Endodermal cell (in vitro differentiated cells): ENCODE measurements around the gene FGD4. TPM values are rescaled to one million over a fixed set of nuclear protein-coding genes. Genes with fewer than 3 reads are reported as not detected.
A peak's percentile ranks its signal among the peaks of the same experiment; 100 is the strongest.

Experiments
- DNase-seq: peaks from one replicate; pipeline ENCODE4 v3.0.0-alpha.2; 2017
- H3K27ac ChIP-seq: 2 replicates; pipeline ENCODE4 v1.5.1; 2013; ENCODE audit warnings: mild to moderate bottlenecking, low read depth, low read length, moderate library complexity
- H3K27me3 ChIP-seq: 2 replicates; pipeline ENCODE4 v1.6.1; 2013; ENCODE audit warnings: mild to moderate bottlenecking, low read length, moderate library complexity; ENCODE audit not compliant: insufficient read depth, control insufficient read depth, poor library complexity, severe bottlenecking
- H3K36me3 ChIP-seq: 2 replicates; pipeline ENCODE4 v1.7.0; 2013; ENCODE audit warnings: mild to moderate bottlenecking, low read length, moderate library complexity; ENCODE audit not compliant: control insufficient read depth, insufficient read depth
- H3K4me1 ChIP-seq: one replicate; pipeline ENCODE4 v1.7.0; 2013; ENCODE audit warnings: low read length; ENCODE audit not compliant: control insufficient read depth, insufficient read depth
- H3K4me3 ChIP-seq: 2 replicates; pipeline ENCODE4 v1.5.1; 2013; ENCODE audit warnings: mild to moderate bottlenecking, low read length, moderate library complexity
- H3K9ac ChIP-seq: 2 replicates; pipeline ENCODE4 v1.6.1; 2013; ENCODE audit warnings: mild to moderate bottlenecking, low read length, moderate library complexity; ENCODE audit not compliant: poor library complexity, severe bottlenecking; ENCODE audit errors: extremely low read depth
- H3K9me3 ChIP-seq: 2 replicates; pipeline ENCODE4 v1.6.1; 2013; ENCODE audit warnings: mild to moderate bottlenecking, low read length, moderate library complexity; ENCODE audit not compliant: control insufficient read depth
- H3K27ac Mint-ChIP-seq: 2 replicates; pipeline ENCODE4 v1.8.0; 2020; ENCODE audit warnings: mixed read lengths
- H3K27me3 Mint-ChIP-seq: 2 replicates; pipeline ENCODE4 v1.8.0; 2021; ENCODE audit warnings: mild to moderate bottlenecking, mixed read lengths; ENCODE audit not compliant: insufficient read depth
- H3K36me3 Mint-ChIP-seq: 2 replicates; pipeline ENCODE4 v1.8.0; 2020; ENCODE audit warnings: low read depth, mixed read lengths
- H3K4me1 Mint-ChIP-seq: 2 replicates; pipeline ENCODE4 v1.8.0; 2020; ENCODE audit warnings: mixed read lengths
- H3K4me3 Mint-ChIP-seq: 2 replicates; pipeline ENCODE4 v1.8.0; 2020; ENCODE audit warnings: mild to moderate bottlenecking, moderate library complexity, mixed read lengths
- H3K9me3 Mint-ChIP-seq: 2 replicates; pipeline ENCODE4 v1.8.0; 2020; ENCODE audit warnings: mild to moderate bottlenecking, mixed read lengths
- WGBS, 2 experiments: methylation state at CpG; one replicate each; pipeline versions ENCODE4 v1.1.5 to v1.1.7; 2013; ENCODE audit warnings: missing lambda C conversion rate in 2 of 2, mixed read lengths in 1 of 2; ENCODE audit not compliant: insufficient coverage in 1 of 2, insufficient read length in 1 of 2; 5-methylcytosine and 5-hydroxymethylcytosine counted together
- total RNA-seq, 2 donors: library from RNA; stranded (reverse); fragmentation: NEBNext Ultra II Directional in 1 of 2; extraction: Animal tissue kit (Norgen Biotek cat#: 25700) in 1 of 2; gene quantifications; 2 replicates in 1 of 2; 3 replicates in 1 of 2; pipeline ENCODE4 v1.2.1, GENCODE V29; 2021
- TF ChIP-seq, protein P1 (sequence below): fragments of 200-600 bp; sonication (generic); conservative IDR thresholded peaks from 2 replicates; pipeline ENCODE4 v1.5.0; 2021; ENCODE audit warnings: antibody characterized with exemption, mild to moderate bottlenecking

Gene FGD4
- total RNA-seq, 2 donors from 2014 or later: 27.6 to 57.7 TPM

DNA sequence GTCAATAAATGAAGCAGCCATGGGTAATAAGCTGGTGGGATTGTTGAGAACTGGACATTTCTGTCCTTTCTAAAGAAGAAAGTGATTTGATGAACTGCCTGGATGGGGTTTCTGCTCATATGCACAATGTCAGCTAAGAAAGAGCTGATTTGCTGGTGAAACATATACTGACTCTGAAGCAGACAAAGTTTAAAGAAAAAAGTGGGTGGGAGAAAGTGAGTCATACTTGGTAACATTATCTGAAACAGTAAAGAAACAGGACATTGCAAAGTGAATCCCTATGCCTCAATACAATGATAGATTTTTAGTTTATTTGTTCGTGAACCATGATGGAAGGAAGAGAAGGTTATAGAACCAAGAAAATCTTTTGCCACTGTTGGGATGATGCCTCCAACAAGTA lies 184.2 kb downstream of the FGD4 start:
- H3K9ac ChIP-seq: no peak overlapping the region
- no peak overlapping the region for H3K27ac Mint-ChIP-seq
- H3K36me3 Mint-ChIP-seq: peaks cover 39% of the 10 kb centered on the region
- peaks cover 7% of the 10 kb centered on the region for H3K4me1 Mint-ChIP-seq
- H3K27me3 ChIP-seq: no peaks in the 10 kb centered on the region
- H3K4me1 ChIP-seq: no peaks in the 10 kb centered on the region
- no peak overlapping the region for H3K4me3 ChIP-seq
- peaks cover 55% of the 10 kb centered on the region for H3K36me3 ChIP-seq
- no peak overlapping the region for H3K4me3 Mint-ChIP-seq
- TF ChIP-seq, protein P1, sequence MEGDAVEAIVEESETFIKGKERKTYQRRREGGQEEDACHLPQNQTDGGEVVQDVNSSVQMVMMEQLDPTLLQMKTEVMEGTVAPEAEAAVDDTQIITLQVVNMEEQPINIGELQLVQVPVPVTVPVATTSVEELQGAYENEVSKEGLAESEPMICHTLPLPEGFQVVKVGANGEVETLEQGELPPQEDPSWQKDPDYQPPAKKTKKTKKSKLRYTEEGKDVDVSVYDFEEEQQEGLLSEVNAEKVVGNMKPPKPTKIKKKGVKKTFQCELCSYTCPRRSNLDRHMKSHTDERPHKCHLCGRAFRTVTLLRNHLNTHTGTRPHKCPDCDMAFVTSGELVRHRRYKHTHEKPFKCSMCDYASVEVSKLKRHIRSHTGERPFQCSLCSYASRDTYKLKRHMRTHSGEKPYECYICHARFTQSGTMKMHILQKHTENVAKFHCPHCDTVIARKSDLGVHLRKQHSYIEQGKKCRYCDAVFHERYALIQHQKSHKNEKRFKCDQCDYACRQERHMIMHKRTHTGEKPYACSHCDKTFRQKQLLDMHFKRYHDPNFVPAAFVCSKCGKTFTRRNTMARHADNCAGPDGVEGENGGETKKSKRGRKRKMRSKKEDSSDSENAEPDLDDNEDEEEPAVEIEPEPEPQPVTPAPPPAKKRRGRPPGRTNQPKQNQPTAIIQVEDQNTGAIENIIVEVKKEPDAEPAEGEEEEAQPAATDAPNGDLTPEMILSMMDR: no peak
- no peak for DNase-seq
- no peak overlapping the region for H3K27ac ChIP-seq
- WGBS, 2 experiments: 100% methylated on average over 1 of the region's 1 CpG; no CpG with 5 or more reads in 1 of the 2 experiments
- H3K27me3 Mint-ChIP-seq: no peaks in the 10 kb centered on the region
- H3K9me3 ChIP-seq: peaks cover 3% of the 10 kb centered on the region
- H3K9me3 Mint-ChIP-seq: peaks cover 1% of the 10 kb centered on the region

DNA sequence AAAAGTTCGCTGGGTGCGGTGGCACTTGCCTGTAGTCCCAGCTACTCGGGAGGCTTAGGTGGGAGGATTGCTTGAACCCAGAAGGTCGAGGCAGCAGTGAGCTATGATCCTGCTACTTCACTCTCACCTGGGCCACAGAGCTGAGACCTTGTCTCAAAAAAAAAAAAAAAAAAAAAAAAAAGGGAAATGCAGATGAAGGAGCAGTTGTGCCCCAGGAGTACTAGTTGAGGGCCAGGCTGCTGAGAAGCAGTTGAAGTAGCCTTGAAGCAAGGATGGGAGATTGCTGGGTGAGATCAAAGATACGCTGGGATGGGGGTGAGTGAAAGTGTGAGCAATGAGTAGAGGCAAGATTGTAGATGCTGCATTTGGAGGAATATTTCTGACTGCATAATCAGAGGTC lies 186.3 kb downstream of the FGD4 start:
- Histone ChIP-seq H3K9ac (no peak overlapping the region), H3K27me3 (no peaks in the 10 kb centered on the region), H3K4me1 (no peaks in the 10 kb centered on the region), H3K4me3 (no peak overlapping the region), H3K36me3 (peaks cover 62% of the 10 kb centered on the region), H3K27ac (no peak overlapping the region), H3K9me3 (no peaks in the 10 kb centered on the region)
- no peak for DNase-seq
- TF ChIP-seq, protein P1: no peak
- Mint-ChIP-seq H3K4me3 (no peak overlapping the region), H3K36me3 (peaks cover 35% of the 10 kb centered on the region), H3K27me3 (no peaks in the 10 kb centered on the region), H3K27ac (no peak overlapping the region), H3K4me1 (no peaks in the 10 kb centered on the region), H3K9me3 (no peaks in the 10 kb centered on the region)
- 90% methylated on average over 5 of the region's 5 CpGs; no CpG with 5 or more reads in 1 of the 2 experiments for WGBS, 2 experiments

DNA sequence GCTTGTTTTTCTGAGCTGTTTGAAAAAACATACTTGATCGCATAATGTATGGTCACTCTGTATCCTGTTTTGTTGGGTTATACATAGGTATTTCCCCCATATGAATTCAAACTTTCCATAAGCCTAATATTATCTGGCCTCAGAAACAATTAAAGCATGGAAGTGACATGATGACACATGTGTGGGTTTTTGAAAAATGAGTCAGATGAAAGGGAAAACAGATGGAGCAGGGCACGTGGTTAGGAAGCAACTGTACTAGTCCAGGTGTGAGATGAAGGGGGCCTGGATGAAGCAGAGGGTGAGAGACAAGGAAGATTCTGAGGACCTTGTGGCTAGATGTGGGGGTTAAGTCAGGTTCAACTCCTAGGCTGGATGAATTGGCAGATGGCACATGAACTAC lies 187.0 kb downstream of the FGD4 start:
- H3K9me3 ChIP-seq: no peaks in the 10 kb centered on the region
- Mint-ChIP-seq H3K4me1 (no peaks in the 10 kb centered on the region), H3K36me3 (peaks cover 36% of the 10 kb centered on the region), H3K27me3 (no peaks in the 10 kb centered on the region), H3K4me3 (no peak overlapping the region), H3K9me3 (no peaks in the 10 kb centered on the region), H3K27ac (peak overlapping the region; percentile 2)
- H3K4me3 ChIP-seq: no peak overlapping the region
- no peak overlapping the region for H3K27ac ChIP-seq
- DNase-seq: no peak
- no peaks in the 10 kb centered on the region for H3K4me1 ChIP-seq
- no peaks in the 10 kb centered on the region for H3K27me3 ChIP-seq
- no peak overlapping the region for H3K9ac ChIP-seq
- H3K36me3 ChIP-seq: peaks cover 63% of the 10 kb centered on the region
- WGBS, 2 experiments: 94 to 100% methylated on average over 1 of the region's 2 CpGs
- TF ChIP-seq, protein P1: no peak
